Panc1 (cell line): ENCODE results near the gene SLC39A5. TPM values are rescaled to one million over a fixed set of nuclear protein-coding genes. Genes with fewer than 3 reads are reported as not detected.

Source experiments
- ATAC-seq: fragments of 200-7000 bp; cut with Tn5 transposase; 2 replicates; pipeline ENCODE4 v1.9.1; 2020; ENCODE audit warnings: mild to moderate bottlenecking, moderate library complexity
- BruUV-seq: library from RNA; stranded (reverse); fragments of 400-500 nt; replicated peaks from 2 replicates; lab custom pipeline; 2021; lab: Mats Ljungman, UMichigan
- CTCF ChIA-PET: fragments of 300-600 bp; sonication (Branson Sonifier 250); formaldehyde crosslinking; loops from one replicate; lab custom pipeline; 2022; ENCODE audit warnings: antibody characterized with exemption; lab: Charles Lee
- POLR2A ChIA-PET: fragments of 300-600 bp; sonication (Branson Sonifier 250); formaldehyde crosslinking; loops from one replicate; lab custom pipeline; 2022; ENCODE audit warnings: antibody characterized with exemption; lab: Charles Lee
- DNase-seq: peaks from one replicate; pipeline ENCODE4 v3.0.0-alpha.2; 2010; ENCODE audit warnings: low read depth, low spot score
- H3K27ac ChIP-seq: 2 replicates; pipeline ENCODE4 v1.5.1; 2011; ENCODE audit warnings: mild to moderate bottlenecking, low read length, inconsistent platforms
- H3K27me3 ChIP-seq: fragments of 200-500 bp; sonication (Bioruptor generic); 2 replicates; pipeline ENCODE4 v1.6.0; 2014; ENCODE audit warnings: low read length, inconsistent platforms; ENCODE audit not compliant: control insufficient read depth, insufficient read depth
- H3K36me3 ChIP-seq: fragments of 200-500 bp; sonication (Bioruptor generic); 2 replicates; pipeline ENCODE4 v1.5.1; 2014; ENCODE audit warnings: inconsistent platforms, mild to moderate bottlenecking, low read length, moderate library complexity; ENCODE audit not compliant: control insufficient read depth, insufficient read depth
- H3K4me1 ChIP-seq: 2 replicates; pipeline ENCODE4 v1.5.1; 2011; ENCODE audit warnings: inconsistent platforms, mild to moderate bottlenecking, low read length, moderate library complexity; ENCODE audit not compliant: control insufficient read depth, insufficient read depth
- H3K4me3 ChIP-seq, 2 experiments: 2 replicates each; pipeline ENCODE4 v1.5.1; 2011 to 2012; ENCODE audit warnings: low read depth in 2 of 2, low read length in 2 of 2, mild to moderate bottlenecking in 2 of 2, inconsistent platforms in 1 of 2, moderate library complexity in 1 of 2
- H3K9me3 ChIP-seq: fragments of 200-500 bp; sonication (Bioruptor generic); 2 replicates; pipeline ENCODE4 v1.5.1; 2014; ENCODE audit warnings: low read depth, mild to moderate bottlenecking, inconsistent platforms, low read length, moderate library complexity; ENCODE audit not compliant: control insufficient read depth, insufficient read depth
- POLR2AphosphoS5 ChIP-seq: IDR thresholded peaks from 2 replicates; pipeline ENCODE4 v1.6.1; 2012; ENCODE audit warnings: mild to moderate bottlenecking, low read depth, low read length, moderate library complexity
- SIN3A ChIP-seq: IDR thresholded peaks from 2 replicates; pipeline ENCODE4 v1.6.1; 2012; ENCODE audit warnings: low read depth, mild to moderate bottlenecking, low read length, moderate library complexity, borderline replicate concordance; ENCODE audit not compliant: insufficient read depth
- TCF7L2 ChIP-seq: IDR thresholded peaks from 2 replicates; pipeline ENCODE4 v1.6.1; 2011; ENCODE audit warnings: mild to moderate bottlenecking, low read depth, low read length, inconsistent platforms
- in situ Hi-C: cut with HindIII; loops from 2 replicates; pipeline ENCODE4 v1.10.0; 2016; ENCODE audit warnings: low sequenced_read_pairs, low pct_unique_long_range_greater_than_20kb
- intact Hi-C: fragments of 100-400 bp; cut with micrococcal nuclease; formaldehyde crosslinking; loops from one replicate; pipeline ENCODE4 v1.10.0; 2022; ENCODE audit not compliant: unreplicated experiment
- total RNA-seq: library from RNA; stranded (reverse); gene quantifications from one replicate; pipeline ENCODE4 v1.2.1, GENCODE V29; 2021; ENCODE audit not compliant: unreplicated experiment
- TF ChIP-seq, protein P1 (sequence below), 2 experiments: IDR thresholded peaks; 2 replicates each; pipeline ENCODE4 v1.6.1; 2011 to 2012; ENCODE audit warnings: low read depth in 2 of 2, control low read depth in 1 of 2, low read length in 1 of 2, mild to moderate bottlenecking in 1 of 2, moderate library complexity in 1 of 2; ENCODE audit not compliant: insufficient read depth in 1 of 2
- TF ChIP-seq, protein P2 (sequence below): fragments of 450-650 bp; IDR thresholded peaks from 2 replicates; pipeline ENCODE4 v1.5.1; 2017; ENCODE audit warnings: mild to moderate bottlenecking

The SLC39A5 gene
- total RNA-seq, 1 experiment from 2014 or later: 0.23 TPM

DNA sequence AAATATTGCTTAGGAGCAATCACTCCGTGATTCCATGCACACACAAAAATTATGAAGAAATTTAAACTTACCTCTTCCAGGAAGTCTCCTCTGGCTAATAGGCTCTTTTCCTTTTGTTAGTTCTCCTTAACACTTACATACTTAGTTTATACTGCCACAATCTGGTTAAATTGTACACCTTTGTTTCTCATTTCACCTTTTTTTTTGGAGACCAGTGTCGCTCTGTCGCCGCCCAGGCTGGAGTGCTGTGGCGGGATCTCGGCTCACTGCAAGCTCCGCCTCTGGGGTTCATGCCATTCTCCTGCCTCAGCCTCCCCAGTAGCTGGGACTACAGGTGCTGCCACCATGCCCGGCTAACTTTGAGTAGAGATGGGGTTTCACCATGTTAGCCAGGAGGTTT lies 30.5 kb downstream of the SLC39A5 start:
- ATAC-seq (no peak), DNase-seq (no peak)
- peaks cover 10% of the 10 kb centered on the region for H3K4me1 ChIP-seq
- no peak overlapping the region for H3K4me3 ChIP-seq
- in situ Hi-C loops: no loop called here
- no TSS peak for BruUV-seq
- POLR2A ChIA-PET: no interaction called here
- no peaks in the 10 kb centered on the region for H3K9me3 ChIP-seq
- H3K27me3 ChIP-seq: no peaks in the 10 kb centered on the region
- intact Hi-C loops: no loop called here
- peaks cover 9% of the 10 kb centered on the region for H3K36me3 ChIP-seq
- H3K27ac ChIP-seq: no peak overlapping the region
- TF ChIP-seq, protein P1, sequence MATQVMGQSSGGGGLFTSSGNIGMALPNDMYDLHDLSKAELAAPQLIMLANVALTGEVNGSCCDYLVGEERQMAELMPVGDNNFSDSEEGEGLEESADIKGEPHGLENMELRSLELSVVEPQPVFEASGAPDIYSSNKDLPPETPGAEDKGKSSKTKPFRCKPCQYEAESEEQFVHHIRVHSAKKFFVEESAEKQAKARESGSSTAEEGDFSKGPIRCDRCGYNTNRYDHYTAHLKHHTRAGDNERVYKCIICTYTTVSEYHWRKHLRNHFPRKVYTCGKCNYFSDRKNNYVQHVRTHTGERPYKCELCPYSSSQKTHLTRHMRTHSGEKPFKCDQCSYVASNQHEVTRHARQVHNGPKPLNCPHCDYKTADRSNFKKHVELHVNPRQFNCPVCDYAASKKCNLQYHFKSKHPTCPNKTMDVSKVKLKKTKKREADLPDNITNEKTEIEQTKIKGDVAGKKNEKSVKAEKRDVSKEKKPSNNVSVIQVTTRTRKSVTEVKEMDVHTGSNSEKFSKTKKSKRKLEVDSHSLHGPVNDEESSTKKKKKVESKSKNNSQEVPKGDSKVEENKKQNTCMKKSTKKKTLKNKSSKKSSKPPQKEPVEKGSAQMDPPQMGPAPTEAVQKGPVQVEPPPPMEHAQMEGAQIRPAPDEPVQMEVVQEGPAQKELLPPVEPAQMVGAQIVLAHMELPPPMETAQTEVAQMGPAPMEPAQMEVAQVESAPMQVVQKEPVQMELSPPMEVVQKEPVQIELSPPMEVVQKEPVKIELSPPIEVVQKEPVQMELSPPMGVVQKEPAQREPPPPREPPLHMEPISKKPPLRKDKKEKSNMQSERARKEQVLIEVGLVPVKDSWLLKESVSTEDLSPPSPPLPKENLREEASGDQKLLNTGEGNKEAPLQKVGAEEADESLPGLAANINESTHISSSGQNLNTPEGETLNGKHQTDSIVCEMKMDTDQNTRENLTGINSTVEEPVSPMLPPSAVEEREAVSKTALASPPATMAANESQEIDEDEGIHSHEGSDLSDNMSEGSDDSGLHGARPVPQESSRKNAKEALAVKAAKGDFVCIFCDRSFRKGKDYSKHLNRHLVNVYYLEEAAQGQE (IDR thresholded peaks at IDR 0.05; ENCODE audit: insufficient read depth in 1 of 2, low read depth in 2 of 2, low read length in 1 of 2): no peak
- TF ChIP-seq TCF7L2 (no peak), POLR2AphosphoS5 (no peak), SIN3A (no peak)
- TF ChIP-seq, protein P2, sequence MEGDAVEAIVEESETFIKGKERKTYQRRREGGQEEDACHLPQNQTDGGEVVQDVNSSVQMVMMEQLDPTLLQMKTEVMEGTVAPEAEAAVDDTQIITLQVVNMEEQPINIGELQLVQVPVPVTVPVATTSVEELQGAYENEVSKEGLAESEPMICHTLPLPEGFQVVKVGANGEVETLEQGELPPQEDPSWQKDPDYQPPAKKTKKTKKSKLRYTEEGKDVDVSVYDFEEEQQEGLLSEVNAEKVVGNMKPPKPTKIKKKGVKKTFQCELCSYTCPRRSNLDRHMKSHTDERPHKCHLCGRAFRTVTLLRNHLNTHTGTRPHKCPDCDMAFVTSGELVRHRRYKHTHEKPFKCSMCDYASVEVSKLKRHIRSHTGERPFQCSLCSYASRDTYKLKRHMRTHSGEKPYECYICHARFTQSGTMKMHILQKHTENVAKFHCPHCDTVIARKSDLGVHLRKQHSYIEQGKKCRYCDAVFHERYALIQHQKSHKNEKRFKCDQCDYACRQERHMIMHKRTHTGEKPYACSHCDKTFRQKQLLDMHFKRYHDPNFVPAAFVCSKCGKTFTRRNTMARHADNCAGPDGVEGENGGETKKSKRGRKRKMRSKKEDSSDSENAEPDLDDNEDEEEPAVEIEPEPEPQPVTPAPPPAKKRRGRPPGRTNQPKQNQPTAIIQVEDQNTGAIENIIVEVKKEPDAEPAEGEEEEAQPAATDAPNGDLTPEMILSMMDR: no peak
- CTCF ChIA-PET: no interaction called here

DNA sequence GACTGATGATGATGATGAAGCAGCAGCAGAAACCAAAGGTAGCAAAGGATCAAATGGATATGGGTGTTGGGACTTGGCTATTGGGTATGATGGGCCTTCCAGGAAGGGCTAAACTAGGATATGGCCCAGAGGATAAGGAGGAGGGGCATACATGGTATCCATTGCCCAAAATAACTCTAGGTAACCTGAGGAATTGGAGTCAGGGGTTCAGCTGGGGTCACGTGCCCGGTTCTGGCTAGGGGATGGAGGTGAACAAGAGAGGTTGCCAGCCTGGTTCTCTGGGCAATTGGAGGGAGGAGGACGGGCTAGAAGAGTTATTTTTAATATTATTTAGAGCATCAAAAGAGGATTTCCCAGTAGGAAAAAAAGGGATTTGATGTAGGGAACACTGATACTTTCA lies 31.1 kb downstream of the SLC39A5 start:
- POLR2A ChIA-PET: no interaction called here
- DNase-seq (no peak), ATAC-seq (no peak)
- CTCF ChIA-PET: interaction anchor here (0.5 kb wide), 1 partner anchor 39 kb away, joined by 3 read pairs; no protein-coding TSS in a partner anchor
- Histone ChIP-seq H3K27me3 (no peaks in the 10 kb centered on the region), H3K36me3 (peaks cover 9% of the 10 kb centered on the region), H3K27ac (no peak overlapping the region), H3K4me3 (no peak overlapping the region), H3K4me1 (peaks cover 10% of the 10 kb centered on the region), H3K9me3 (no peaks in the 10 kb centered on the region)
- intact Hi-C loops (no loop called here), in situ Hi-C loops (no loop called here)
- TF ChIP-seq, protein P1 (IDR thresholded peaks at IDR 0.05; ENCODE audit: insufficient read depth in 1 of 2, low read depth in 2 of 2, low read length in 1 of 2): no peak
- no peak for TF ChIP-seq POLR2AphosphoS5
- TF ChIP-seq, protein P2: no peak
- TF ChIP-seq TCF7L2: no peak
- TF ChIP-seq SIN3A: no peak
- no TSS peak for BruUV-seq
